Umbilical cord (tissue), 2 donors: Measurements from ENCODE around the gene HDAC7. TPM values are rescaled to one million over a fixed set of nuclear protein-coding genes. Genes with fewer than 3 reads are reported as not detected.
"Not testable (repeated sequence)": the region's sequence is repeated elsewhere in the genome, so short reads cannot be mapped to it uniquely, and the experiment has no call there.

Source experiments
- DNase-seq: peaks from one replicate; pipeline ENCODE4 v3.0.0-alpha.2; 2015; ENCODE audit warnings: low spot score
- total RNA-seq: library from RNA; depleted of rRNA; stranded (reverse); fragments of >200 nt; gene quantifications from one replicate; pipeline ENCODE4 v1.2.3, GENCODE V29; 2014; ENCODE audit warnings: low replicate concordance; ENCODE audit not compliant: insufficient read depth

The HDAC7 gene
- total RNA-seq, 1 donor from 2014 or later = 23.6 TPM

- no peak for DNase-seq
Observed at GRCh38 chr12:47849261-47849660, 29.6 kb upstream of the HDAC7 start.

- DNase-seq = no peak
Observed at GRCh38 chr12:47848853-47849252, 29.1 kb upstream of the HDAC7 start.

GRCh38 chr12:47846294-47846996, 26.7 kb upstream of the HDAC7 start:
- no peak for DNase-seq

- no peak for DNase-seq
Observed at GRCh38 chr12:47845081-47845480, 25.4 kb upstream of the HDAC7 start.

GRCh38 chr12:47844264-47845019, 24.7 kb upstream of the HDAC7 start:
- DNase-seq = no peak

- no peak for DNase-seq
Observed at GRCh38 chr12:47843226-47843980, 23.7 kb upstream of the HDAC7 start.

GRCh38 chr12:47842543-47842942, 22.8 kb upstream of the HDAC7 start:
- DNase-seq = not testable (repeated sequence)

- DNase-seq = peak; percentile 69
Observed at GRCh38 chr12:47841910-47842309, 22.2 kb upstream of the HDAC7 start.

GRCh38 chr12:47841501-47841900, 21.8 kb upstream of the HDAC7 start:
- DNase-seq = peak; percentile 81

GRCh38 chr12:47840571-47840970, 20.9 kb upstream of the HDAC7 start:
- no peak for DNase-seq

- DNase-seq = no peak
Observed at GRCh38 chr12:47839214-47839876, 19.6 kb upstream of the HDAC7 start.

- DNase-seq = no peak
Observed at GRCh38 chr12:47838286-47838931, 18.7 kb upstream of the HDAC7 start.

GRCh38 chr12:47837190-47838171, 17.8 kb upstream of the HDAC7 start:
- DNase-seq = peak; percentile 74

- peak; percentile 76 for DNase-seq
Observed at GRCh38 chr12:47835831-47836155, 16.1 kb upstream of the HDAC7 start.

GRCh38 chr12:47835006-47835830, 15.5 kb upstream of the HDAC7 start:
- no peak for DNase-seq

GRCh38 chr12:47834199-47834903, 14.6 kb upstream of the HDAC7 start:
- DNase-seq = no peak

- no peak for DNase-seq
Observed at GRCh38 chr12:47833591-47834012, 13.9 kb upstream of the HDAC7 start.

- DNase-seq = no peak
Observed at GRCh38 chr12:47832263-47832933, 12.7 kb upstream of the HDAC7 start.
